Measurements from ENCODE around the gene CHAF1A. TPM values are rescaled to one million over a fixed set of nuclear protein-coding genes. Genes with fewer than 3 reads are reported as not detected.
A peak's percentile ranks its signal among the peaks of the same experiment; 100 is the strongest.

The CHAF1A gene
- total and polyA plus RNA-seq, 2 of the 8 experiments (the other 6 are each of a cell fraction or from before 2014, with no cell fraction given), result 122 to 147 TPM

GRCh38 chr19:4369888-4370260, 32.6 kb upstream of the CHAF1A start:
- H3K9ac ChIP-seq (replicated peaks in 1 of 4; ENCODE audit: extremely low read depth in 1 of 4, low read depth in 3 of 4, low read length in 3 of 4), result peak overlapping the region in 1 of 4 experiments; percentile 36; a peak in 2 of 7 replicates
- peaks cover 25 to 41% of the 10 kb centered on the region in 2 experiments for H4K20me1 ChIP-seq (replicated peaks in 1 of 2; ENCODE audit: control insufficient read depth in 1 of 2, insufficient read depth in 2 of 2, low read length in 2 of 2)
- peaks cover 32% of the 10 kb centered on the region for H3K79me1 ChIP-seq (ENCODE audit: low read depth, low read length)
- H2BK120ac ChIP-seq (replicated peaks; ENCODE audit: low read depth, low read length), result no peak overlapping the region
- no peak overlapping the region for H2AFZ ChIP-seq (ENCODE audit: low read length)
- 0 out of 2 replicates have a peak overlapping the region, but pooled peaks have one; percentile 32 for H2BK20ac ChIP-seq (ENCODE audit: low read length)
- H3K4me1 ChIP-seq (replicated peaks in 1 of 4; ENCODE audit: control insufficient read depth in 3 of 4, insufficient read depth in 4 of 4, low read length in 3 of 4), result peaks cover 0 to 23% (median 18%) of the 10 kb centered on the region in 4 experiments; a peak in 6 of 7 replicates
- no peaks in the 10 kb centered on the region for H3K23me2 ChIP-seq (ENCODE audit: low read depth, low read length)
- TF ChIP-seq POLR2A (IDR thresholded peaks at IDR 0.05; ENCODE audit: control extremely low read depth in 1 of 2, low read depth in 2 of 2, low read length in 2 of 2) (no peak), RAD21 (IDR thresholded peaks at IDR 0.05 in 1 of 2, conservative IDR thresholded peaks at IDR 0.05 in 1 of 2; ENCODE audit: low read depth in 2 of 2, low read length in 2 of 2) (peak; percentile 32 to 59), CTCF (IDR thresholded peaks at IDR 0.05; ENCODE audit: control extremely low read depth in 1 of 3, insufficient read depth in 1 of 3, low read depth in 1 of 3, low read length in 3 of 3) (peak; percentile 50 to 62 (median 52)), GABPA (IDR thresholded peaks at IDR 0.05; ENCODE audit: borderline replicate concordance, insufficient read depth, low read length) (peak; percentile 57)
- FAIRE-seq, result no peak
- 0 out of 2 replicates have a peak overlapping the region, but pooled peaks have one; percentile 75 for H2BK5ac ChIP-seq (ENCODE audit: low read depth, low read length)
- H3K9me3 ChIP-seq (ENCODE audit: insufficient read depth in 2 of 2, low read depth in 1 of 2, low read length in 1 of 2), result no peaks in the 10 kb centered on the region
- 69% methylated on average over 21 of the region's 21 CpGs; no CpG with 5 or more reads in 1 of the 2 experiments for WGBS, 2 experiments (ENCODE audit: extremely low coverage in 1 of 2, insufficient coverage in 1 of 2, insufficient read length in 1 of 2, insufficient replicate concordance in 2 of 2, low coverage in 1 of 2, low lambda C conversion rate in 2 of 2, missing lambda C conversion rate in 1 of 2)
- no peak overlapping the region for H3K18ac ChIP-seq (ENCODE audit: extremely low read depth, low read length)
- POLR2A ChIA-PET (ENCODE audit: partially characterized antibody), result interaction anchor here (0.7 to 4.1 kb wide), 12 partner anchors 9 to 107 kb away, joined by 3 to 18 read pairs (median 4); partner anchors contain the start of gene MPND
- CTCF ChIA-PET (ENCODE audit: partially characterized antibody), result interaction anchor here (0.7 to 1.8 kb wide), 11 partner anchors 9 to 99 kb away, joined by 3 to 6 read pairs (median 4); no protein-coding TSS in a partner anchor
- H3K4me3 ChIP-seq (ENCODE audit: extremely low read depth in 1 of 4, insufficient read depth in 2 of 4, low read depth in 3 of 4, low read length in 4 of 4), result no peak overlapping the region
- 0 out of 2 replicates have a peak overlapping the region, but pooled peaks have one; percentile 41 for H3K27ac ChIP-seq (ENCODE audit: low read depth, low read length)
- 0 out of 2 replicates have a peak overlapping the region, but pooled peaks have one; percentile 27 for H2BK12ac ChIP-seq (ENCODE audit: low read depth, low read length)
- peaks cover 0 to 9% (median 4%) of the 10 kb centered on the region in 4 experiments; a peak in 4 of 8 replicates for H3K36me3 ChIP-seq (ENCODE audit: control insufficient read depth in 2 of 4, insufficient read depth in 4 of 4, low read length in 3 of 4)
- H4K5ac ChIP-seq (ENCODE audit: insufficient read length, low read depth, low read length), result no peak overlapping the region
- no peak overlapping the region for H3K14ac ChIP-seq (ENCODE audit: insufficient read length)
- H3K56ac ChIP-seq (replicated peaks; ENCODE audit: insufficient read length, low read depth, low read length), result no peak overlapping the region
- H3K27me3 ChIP-seq (replicated peaks in 1 of 4; ENCODE audit: control insufficient read depth in 3 of 4, extremely low read depth in 1 of 4, insufficient read depth in 3 of 4, low read length in 3 of 4), result no peaks in the 10 kb centered on the region
- H4K91ac ChIP-seq (replicated peaks; ENCODE audit: insufficient read length, low read length), result peak overlapping the region; percentile 52
- H2BK15ac ChIP-seq (ENCODE audit: low read length), result no peak overlapping the region
- H2AK5ac ChIP-seq (ENCODE audit: low read depth, low read length), result no peak overlapping the region
- peak in 1 of 2 experiments; percentile 74 for DNase-seq (ENCODE audit: low read depth in 1 of 2, low spot score in 2 of 2)
- H3K4ac ChIP-seq (replicated peaks; ENCODE audit: insufficient read length, low read depth, low read length), result peak overlapping the region; percentile 69
- H3K79me2 ChIP-seq (ENCODE audit: control insufficient read depth in 1 of 2, insufficient read depth in 2 of 2, low read length in 2 of 2), result peaks cover 0 to 17% of the 10 kb centered on the region in 2 experiments; a peak in 1 of 4 replicates
- no peak overlapping the region for H3K23ac ChIP-seq (ENCODE audit: insufficient read length)
- H3K4me2 ChIP-seq (ENCODE audit: insufficient read depth in 1 of 2, low read depth in 2 of 2, low read length in 2 of 2), result no peak overlapping the region
- H4K8ac ChIP-seq (ENCODE audit: extremely low read depth, insufficient read depth, low read length), result peak overlapping the region; percentile 73
